ENCODE measurements around the gene SELENOW. TPM values are rescaled to one million over a fixed set of nuclear protein-coding genes. Genes with fewer than 3 reads are reported as not detected.
"Not testable (repeated sequence)": the region's sequence is repeated elsewhere in the genome, so short reads cannot be mapped to it uniquely, and the experiment has no call there.

Gene SELENOW
- total and polyA plus RNA-seq, 2 donors (not counting 3 experiments of a cell fraction or from before 2014, with no cell fraction given): 316 to 613 TPM

DNA sequence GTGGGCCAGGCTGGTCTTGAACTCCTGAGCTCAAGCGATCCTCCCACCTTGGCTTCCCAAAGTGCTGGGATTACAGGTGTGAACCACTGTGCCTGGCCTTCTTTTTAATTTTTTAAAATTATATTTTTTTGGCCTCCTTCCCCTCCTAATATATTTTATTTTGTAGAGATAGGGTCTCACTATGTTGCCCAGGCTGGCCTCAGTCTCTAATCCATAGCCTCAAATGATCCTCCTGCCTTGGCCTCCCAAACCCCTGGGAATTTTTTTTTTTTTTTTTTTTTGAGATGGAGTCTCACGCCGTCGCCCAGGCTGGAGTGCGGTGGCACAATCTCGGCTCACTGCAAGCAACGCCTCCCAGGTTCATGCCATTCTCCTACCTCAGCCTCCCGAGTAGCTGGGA, 37.8 kb downstream of the SELENOW start:
- H4K20me1 ChIP-seq (replicated peaks; ENCODE audit: control insufficient read depth, extremely low read depth, insufficient read depth, low read length); H3K79me2 ChIP-seq (ENCODE audit: control insufficient read depth, insufficient read depth, low read length); H3K9ac ChIP-seq (replicated peaks; ENCODE audit: extremely low read depth, insufficient read depth, low read length); intact Hi-C loops (cut with micrococcal nuclease); dilution Hi-C loops (cut with MboI; ENCODE audit: extremely low pct_ligation_motif_present, low sequenced_read_pairs); H3K4me2 ChIP-seq (ENCODE audit: insufficient read depth, low read length); DNase-seq (ENCODE audit: low read depth, low spot score); H3K4me3 ChIP-seq (replicated peaks in 1 of 3; ENCODE audit: insufficient read depth in 1 of 3, low read depth in 1 of 3, low read length in 3 of 3); H2AFZ ChIP-seq (ENCODE audit: low read depth, low read length); POLR2A ChIA-PET; H3K36me3 ChIP-seq (ENCODE audit: control insufficient read depth in 2 of 2, extremely low read depth in 1 of 2, insufficient read depth in 2 of 2, low read length in 2 of 2); H3K9me1 ChIP-seq (replicated peaks; ENCODE audit: control insufficient read depth, extremely low read depth, insufficient read depth, low read length); H3K4me1 ChIP-seq (ENCODE audit: control insufficient read depth, extremely low read depth, insufficient read depth, low read length); FAIRE-seq; H3K9me3 ChIP-seq (replicated peaks; ENCODE audit: control insufficient read depth, insufficient read depth, low read length); BruUV-seq (replicated peaks); H3K27ac ChIP-seq (ENCODE audit: insufficient read depth, low read depth, low read length): not testable (repeated sequence)
- peaks cover 8 to 12% of the 10 kb centered on the region in 2 experiments for H3K27me3 ChIP-seq (ENCODE audit: control insufficient read depth in 2 of 2, insufficient read depth in 2 of 2, low read length in 2 of 2)
- CTCF ChIA-PET: interaction anchor here (0.6 to 3.1 kb wide), 7 partner anchors 9 to 103 kb away, joined by 3 to 11 read pairs (median 4); no protein-coding TSS in a partner anchor

DNA sequence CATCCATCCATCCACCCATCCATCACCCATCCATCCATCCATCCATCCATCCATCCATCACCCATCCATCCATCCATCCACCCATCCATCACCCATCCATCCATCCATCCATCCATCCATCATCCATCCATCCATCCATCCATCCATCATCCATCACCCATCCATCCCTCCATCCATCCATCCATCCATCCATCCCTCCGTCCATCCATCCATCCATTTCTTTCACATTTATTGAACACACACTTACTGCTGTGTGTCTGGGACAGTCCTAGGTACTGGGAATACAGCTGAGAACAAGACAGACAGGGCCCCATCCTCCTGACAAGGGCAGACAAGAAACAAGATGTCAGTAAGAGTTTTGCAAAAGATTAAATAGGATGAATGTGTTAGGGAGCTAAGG, 39.7 kb downstream of the SELENOW start:
- POLR2A ChIA-PET; H2AFZ ChIP-seq (ENCODE audit: low read depth, low read length); DNase-seq (ENCODE audit: low read depth, low spot score); H3K4me2 ChIP-seq (ENCODE audit: insufficient read depth, low read length); H3K27ac ChIP-seq (ENCODE audit: insufficient read depth, low read depth, low read length); H3K4me1 ChIP-seq (ENCODE audit: control insufficient read depth, extremely low read depth, insufficient read depth, low read length); FAIRE-seq; dilution Hi-C loops (cut with MboI; ENCODE audit: extremely low pct_ligation_motif_present, low sequenced_read_pairs); H3K9ac ChIP-seq (replicated peaks; ENCODE audit: extremely low read depth, insufficient read depth, low read length); BruUV-seq (replicated peaks); H4K20me1 ChIP-seq (replicated peaks; ENCODE audit: control insufficient read depth, extremely low read depth, insufficient read depth, low read length); H3K9me1 ChIP-seq (replicated peaks; ENCODE audit: control insufficient read depth, extremely low read depth, insufficient read depth, low read length); intact Hi-C loops (cut with micrococcal nuclease); H3K79me2 ChIP-seq (ENCODE audit: control insufficient read depth, insufficient read depth, low read length); H3K9me3 ChIP-seq (replicated peaks; ENCODE audit: control insufficient read depth, insufficient read depth, low read length); H3K36me3 ChIP-seq (ENCODE audit: control insufficient read depth in 2 of 2, extremely low read depth in 1 of 2, insufficient read depth in 2 of 2, low read length in 2 of 2); H3K4me3 ChIP-seq (replicated peaks in 1 of 3; ENCODE audit: insufficient read depth in 1 of 3, low read depth in 1 of 3, low read length in 3 of 3): not testable (repeated sequence)
- peaks cover 8 to 16% of the 10 kb centered on the region in 2 experiments for H3K27me3 ChIP-seq (ENCODE audit: control insufficient read depth in 2 of 2, insufficient read depth in 2 of 2, low read length in 2 of 2)
- CTCF ChIA-PET: interaction anchor here (3.1 kb wide), 1 partner anchor 45 kb away, joined by 11 read pairs; no protein-coding TSS in a partner anchor

DNA sequence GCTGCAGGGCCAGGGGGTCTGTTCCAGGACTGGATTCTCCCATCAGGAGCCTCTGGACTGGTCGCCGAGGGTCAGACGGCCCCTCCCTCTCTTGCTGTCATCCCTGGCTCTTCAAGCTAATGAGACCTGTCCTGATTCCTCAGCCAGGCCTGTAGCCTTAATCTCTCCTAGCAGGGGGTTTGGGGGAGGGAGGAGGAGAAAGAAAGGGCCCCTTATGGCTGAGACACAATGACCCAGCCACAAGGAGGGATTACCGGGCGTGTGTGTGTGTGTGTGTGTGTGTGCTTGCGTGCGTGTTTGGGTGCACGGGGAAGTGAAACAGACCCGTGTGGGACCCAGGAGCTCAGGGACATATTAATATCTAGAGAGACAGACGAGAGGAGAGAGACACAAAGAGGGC, 41.4 kb downstream of the SELENOW start:
- Histone ChIP-seq H2AFZ (ENCODE audit: low read depth, low read length) (no peak overlapping the region), H3K9me1 (replicated peaks; ENCODE audit: control insufficient read depth, extremely low read depth, insufficient read depth, low read length) (no peaks in the 10 kb centered on the region), H4K20me1 (replicated peaks; ENCODE audit: control insufficient read depth, extremely low read depth, insufficient read depth, low read length) (no peaks in the 10 kb centered on the region), H3K9me3 (replicated peaks; ENCODE audit: control insufficient read depth, insufficient read depth, low read length) (no peaks in the 10 kb centered on the region), H3K4me3 (replicated peaks in 1 of 3; ENCODE audit: insufficient read depth in 1 of 3, low read depth in 1 of 3, low read length in 3 of 3) (no peak overlapping the region), H3K4me1 (ENCODE audit: control insufficient read depth, extremely low read depth, insufficient read depth, low read length) (no peaks in the 10 kb centered on the region), H3K79me2 (ENCODE audit: control insufficient read depth, insufficient read depth, low read length) (no peaks in the 10 kb centered on the region), H3K4me2 (ENCODE audit: insufficient read depth, low read length) (no peak overlapping the region), H3K27ac (ENCODE audit: insufficient read depth, low read depth, low read length) (no peak overlapping the region), H3K27me3 (ENCODE audit: control insufficient read depth in 2 of 2, insufficient read depth in 2 of 2, low read length in 2 of 2) (peaks cover 8 to 16% of the 10 kb centered on the region in 2 experiments), H3K9ac (replicated peaks; ENCODE audit: extremely low read depth, insufficient read depth, low read length) (no peak overlapping the region), H3K36me3 (ENCODE audit: control insufficient read depth in 2 of 2, extremely low read depth in 1 of 2, insufficient read depth in 2 of 2, low read length in 2 of 2) (no peaks in the 10 kb centered on the region)
- dilution Hi-C loops (cut with MboI; ENCODE audit: extremely low pct_ligation_motif_present, low sequenced_read_pairs) (no loop called here), intact Hi-C loops (cut with micrococcal nuclease) (no loop called here)
- no peak for FAIRE-seq
- CTCF ChIA-PET: interaction anchor here (1.6 kb wide), 1 partner anchor 49 kb away, joined by 5 read pairs; no protein-coding TSS in a partner anchor
- BruUV-seq (replicated peaks): no TSS peak
- DNase-seq (ENCODE audit: low read depth, low spot score): no peak
- POLR2A ChIA-PET: no interaction called here
- TF ChIP-seq, protein P1, sequence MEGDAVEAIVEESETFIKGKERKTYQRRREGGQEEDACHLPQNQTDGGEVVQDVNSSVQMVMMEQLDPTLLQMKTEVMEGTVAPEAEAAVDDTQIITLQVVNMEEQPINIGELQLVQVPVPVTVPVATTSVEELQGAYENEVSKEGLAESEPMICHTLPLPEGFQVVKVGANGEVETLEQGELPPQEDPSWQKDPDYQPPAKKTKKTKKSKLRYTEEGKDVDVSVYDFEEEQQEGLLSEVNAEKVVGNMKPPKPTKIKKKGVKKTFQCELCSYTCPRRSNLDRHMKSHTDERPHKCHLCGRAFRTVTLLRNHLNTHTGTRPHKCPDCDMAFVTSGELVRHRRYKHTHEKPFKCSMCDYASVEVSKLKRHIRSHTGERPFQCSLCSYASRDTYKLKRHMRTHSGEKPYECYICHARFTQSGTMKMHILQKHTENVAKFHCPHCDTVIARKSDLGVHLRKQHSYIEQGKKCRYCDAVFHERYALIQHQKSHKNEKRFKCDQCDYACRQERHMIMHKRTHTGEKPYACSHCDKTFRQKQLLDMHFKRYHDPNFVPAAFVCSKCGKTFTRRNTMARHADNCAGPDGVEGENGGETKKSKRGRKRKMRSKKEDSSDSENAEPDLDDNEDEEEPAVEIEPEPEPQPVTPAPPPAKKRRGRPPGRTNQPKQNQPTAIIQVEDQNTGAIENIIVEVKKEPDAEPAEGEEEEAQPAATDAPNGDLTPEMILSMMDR (IDR thresholded peaks at IDR 0.05; ENCODE audit: extremely low read depth in 1 of 2, insufficient read depth in 1 of 2, low read depth in 1 of 2, low read length in 2 of 2): no peak
- TF ChIP-seq GATA2 (IDR thresholded peaks at IDR 0.05; ENCODE audit: insufficient read depth, insufficient read length, low read depth, low read length) (no peak), POLR2AphosphoS5 (IDR thresholded peaks at IDR 0.05; ENCODE audit: insufficient read depth, low read depth, low read length) (no peak)

All from endothelial cell of umbilical vein (primary cell).